ENCODE measurements around the gene RAP1A.
A peak's percentile ranks its signal among the peaks of the same experiment; 100 is the strongest.

Gene RAP1A

GRCh38 chr1:111619635-111620440, at the start of gene RAP1A:
RAP1A (plus strand) TSS chr1:111619789; CDS start chr1:111691361, 71,572 bp downstream.
- DNase-seq (ENCODE audit: low read depth): peak; percentile 88

- DNase-seq (ENCODE audit: low read depth): no peak
These were observed 49.7 kb upstream of the RAP1A start for GRCh38 chr1:111569913-111570312.

GRCh38 chr1:111570781-111571181, 48.8 kb upstream of the RAP1A start:
- peak; percentile 1 for DNase-seq (ENCODE audit: low read depth)

DNA sequence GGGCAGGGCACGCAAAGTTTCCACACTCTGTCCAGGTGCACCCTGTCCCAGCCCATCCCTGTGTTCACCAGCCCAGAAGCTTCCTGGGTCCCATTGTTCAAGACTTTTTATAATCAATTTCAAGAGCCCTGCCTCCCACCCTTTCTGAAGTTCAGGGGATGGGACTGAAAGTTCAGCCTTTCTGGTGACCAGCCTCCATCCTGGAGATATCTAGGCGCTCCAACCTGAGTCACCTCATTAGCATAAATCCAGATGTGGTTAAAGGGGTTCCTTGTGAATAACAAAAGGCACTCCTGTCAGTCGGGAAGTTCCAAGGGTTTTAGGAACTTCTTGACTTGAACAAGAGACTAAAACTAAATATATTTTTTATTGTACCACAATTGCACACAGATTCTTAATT, 48.4 kb upstream of the RAP1A start:
- DNase-seq (ENCODE audit: low read depth): no peak

- DNase-seq (ENCODE audit: low read depth): no peak
These were observed 47.6 kb upstream of the RAP1A start for GRCh38 chr1:111571987-111572386.

GRCh38 chr1:111576547-111576946, 43.0 kb upstream of the RAP1A start:
- no peak for DNase-seq (ENCODE audit: low read depth)

GRCh38 chr1:111577814-111578213, 41.8 kb upstream of the RAP1A start:
- DNase-seq (ENCODE audit: low read depth): no peak

GRCh38 chr1:111581166-111581565, 38.4 kb upstream of the RAP1A start:
- DNase-seq (ENCODE audit: low read depth): no peak

DNA sequence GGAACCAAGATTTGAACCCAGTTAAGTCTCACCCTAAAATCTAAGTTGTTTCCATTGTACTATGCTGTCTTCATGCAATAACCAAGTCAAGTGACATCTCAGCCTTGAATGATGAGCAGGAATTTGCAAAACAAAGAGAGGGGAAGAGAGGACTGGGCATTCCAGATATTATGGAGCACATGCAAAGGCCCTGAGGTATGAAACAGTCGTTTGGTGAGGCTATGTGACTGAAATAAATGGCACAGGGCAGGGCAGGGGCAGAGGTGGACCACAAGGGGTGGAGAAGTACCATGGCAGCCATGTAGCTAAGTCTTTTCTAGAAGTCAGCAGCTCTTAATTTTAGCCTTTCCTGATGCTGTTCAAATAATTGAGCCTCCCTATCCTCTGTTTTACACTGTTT, 37.6 kb upstream of the RAP1A start:
- no peak for DNase-seq (ENCODE audit: low read depth)

- no peak for DNase-seq (ENCODE audit: low read depth)
These were observed 36.7 kb upstream of the RAP1A start for GRCh38 chr1:111582644-111583618.

DNA sequence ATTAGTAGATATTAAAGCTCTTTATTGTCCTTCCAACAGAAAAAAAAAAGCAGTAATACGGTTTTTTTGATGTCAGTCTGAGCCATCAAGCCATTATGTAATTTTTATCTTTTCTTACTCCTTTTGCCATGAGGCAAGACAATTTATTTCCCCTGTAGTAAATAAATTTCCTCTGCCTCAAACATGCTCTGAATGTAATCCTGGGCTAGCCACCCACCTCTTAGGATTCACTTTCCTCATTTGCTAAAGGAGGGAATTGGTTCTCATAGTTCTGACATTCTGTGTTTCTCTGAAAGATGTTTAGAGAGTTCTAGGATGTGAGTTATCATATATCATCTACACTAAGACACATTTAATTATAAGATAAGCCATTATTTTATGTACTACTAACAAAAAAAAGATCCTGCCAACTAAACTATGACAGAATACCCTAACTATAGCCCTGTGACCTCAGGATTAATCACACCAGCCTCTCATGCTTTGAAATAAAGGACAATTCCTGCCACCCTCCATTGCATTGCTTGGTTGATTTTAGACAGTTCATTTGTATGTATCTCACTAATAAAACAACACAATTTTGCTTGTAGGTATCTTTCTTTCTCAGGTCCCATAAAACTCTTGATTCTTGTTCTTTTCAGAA, 34.0 kb upstream of the RAP1A start:
- no peak for DNase-seq (ENCODE audit: low read depth)

GRCh38 chr1:111586112-111586511, 33.5 kb upstream of the RAP1A start:
- DNase-seq (ENCODE audit: low read depth): no peak

DNA sequence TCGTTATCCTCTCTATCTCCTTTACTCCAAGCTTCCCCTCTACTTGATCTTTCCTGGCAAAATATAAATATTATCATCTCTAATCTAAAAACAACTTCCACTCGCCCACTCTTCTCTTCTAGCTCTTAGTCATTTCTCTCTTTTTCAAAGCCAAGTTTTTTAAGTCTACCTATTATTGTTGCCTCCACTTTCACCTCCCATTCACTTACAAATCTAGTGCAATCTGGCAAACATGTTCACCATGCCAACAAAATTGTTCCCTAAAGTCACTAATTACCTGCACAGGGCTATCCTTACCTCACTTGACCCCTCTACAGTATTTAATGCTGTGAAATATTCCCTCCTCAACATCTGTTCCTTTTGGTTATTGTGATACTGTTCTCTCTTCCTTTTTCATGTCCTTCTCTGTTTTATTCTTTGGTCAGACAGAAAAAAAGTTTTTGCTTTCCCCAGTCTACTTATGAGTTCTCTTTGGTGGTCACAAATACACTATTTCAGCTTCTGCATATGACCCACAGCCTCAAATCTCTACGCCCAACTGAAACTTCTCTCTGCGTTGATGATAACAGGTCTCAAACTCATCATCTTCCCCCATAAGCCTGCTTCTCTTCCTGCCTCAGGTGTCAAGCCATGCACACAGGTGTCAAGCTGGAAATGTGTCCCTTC, 31.9 kb upstream of the RAP1A start:
- no peak for DNase-seq (ENCODE audit: low read depth)

DNA sequence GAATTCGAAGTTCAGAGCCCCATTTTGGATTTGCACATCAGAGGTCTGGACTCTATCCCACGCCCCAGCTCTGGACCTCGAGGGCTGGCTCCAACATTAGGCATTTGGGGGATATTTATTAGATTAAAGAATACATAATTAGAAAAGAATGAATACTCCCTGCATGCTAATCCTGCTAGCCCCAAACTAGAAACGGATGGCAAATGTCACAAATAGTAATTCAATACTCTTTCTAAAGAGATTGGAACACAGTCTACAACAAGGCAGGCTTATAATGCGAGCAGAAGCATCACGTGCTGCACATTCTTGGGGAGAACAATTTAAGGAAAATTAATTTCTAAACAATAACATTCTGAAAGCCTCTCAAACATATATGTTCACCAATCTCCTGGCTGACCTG, 27.7 kb upstream of the RAP1A start:
- DNase-seq (ENCODE audit: low read depth): no peak

GRCh38 chr1:111592389-111593361, 26.9 kb upstream of the RAP1A start:
- peak; percentile 78 for DNase-seq (ENCODE audit: low read depth)

GRCh38 chr1:111593403-111594305, 25.9 kb upstream of the RAP1A start:
- DNase-seq (ENCODE audit: low read depth): no peak

DNA sequence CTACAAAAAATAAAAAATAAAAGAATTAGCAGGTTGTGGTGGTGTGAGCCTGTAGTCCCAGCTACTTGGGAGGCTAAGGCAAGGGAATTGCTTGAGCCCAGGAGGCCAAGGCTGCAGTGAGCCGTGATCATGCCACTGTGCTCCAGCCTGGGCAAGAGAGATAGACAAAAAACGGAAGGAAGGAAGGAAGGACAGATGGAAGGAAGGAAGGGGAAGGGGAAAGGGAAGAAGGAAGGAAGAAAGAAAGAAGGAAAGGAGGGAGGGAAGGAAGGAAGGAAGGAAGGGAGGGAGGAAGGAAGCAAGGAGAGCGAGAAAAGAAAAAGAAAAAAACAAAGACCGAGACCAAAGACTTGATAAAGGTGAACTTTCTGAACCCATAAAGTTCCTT, 25.3 kb upstream of the RAP1A start:
- DNase-seq (ENCODE audit: low read depth): no peak

DNA sequence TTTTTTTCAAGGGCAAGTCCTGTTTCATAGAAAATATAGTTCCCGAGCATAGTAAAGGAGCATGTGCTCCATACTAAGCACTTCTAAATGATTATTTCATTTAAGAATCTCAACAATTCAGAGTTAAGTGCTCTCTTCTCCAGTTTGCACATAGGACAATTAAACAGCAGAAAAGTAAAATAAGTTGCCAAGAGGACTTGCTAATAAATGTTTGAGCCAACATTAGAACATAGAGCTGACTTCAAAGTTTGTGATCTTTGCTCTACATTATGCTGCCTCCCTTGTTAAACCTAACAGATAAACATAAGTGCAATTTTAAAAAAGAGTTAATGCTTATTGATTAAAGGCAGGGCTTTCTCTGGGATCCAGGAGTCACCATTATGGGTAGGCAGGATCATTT, 23.8 kb upstream of the RAP1A start:
- DNase-seq (ENCODE audit: low read depth): no peak

- peak; percentile 47 for DNase-seq (ENCODE audit: low read depth)
These were observed 23.1 kb upstream of the RAP1A start for GRCh38 chr1:111596499-111596898.

GRCh38 chr1:111597426-111597825, 22.2 kb upstream of the RAP1A start:
- no peak for DNase-seq (ENCODE audit: low read depth)
